Measurements from ENCODE around the gene TMEM185B.

The TMEM185B gene

DNA sequence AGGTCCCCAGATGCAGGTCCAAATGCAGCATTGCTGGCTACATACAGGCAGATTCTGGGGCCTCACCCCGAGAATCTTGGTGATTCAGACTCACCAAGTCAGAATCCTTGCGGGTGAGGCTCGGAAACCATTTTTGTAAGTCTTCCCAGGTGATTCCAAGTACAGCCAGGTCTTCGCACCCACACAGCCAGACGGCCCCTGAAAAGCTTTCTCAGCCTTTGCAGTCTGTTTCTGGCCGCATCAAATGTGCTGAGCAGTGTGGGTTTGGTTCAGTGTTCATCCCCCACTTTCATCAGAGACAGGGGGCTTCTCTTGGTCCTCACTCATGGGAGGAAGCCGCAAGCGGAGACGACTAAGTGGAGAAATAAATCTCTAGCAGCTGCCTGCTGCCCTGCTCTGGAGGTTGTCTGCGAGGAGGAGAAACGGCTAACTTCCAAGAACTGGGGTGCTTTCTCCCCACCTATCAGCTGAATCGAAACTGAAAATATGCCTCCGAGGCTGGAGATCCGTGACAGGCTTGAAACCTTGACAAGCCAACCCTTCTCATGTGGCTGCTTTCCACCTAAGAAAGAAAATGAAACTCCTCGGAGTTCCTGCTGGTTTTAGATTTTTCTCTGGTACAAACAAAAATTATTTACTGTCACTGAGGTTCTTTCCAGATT is 8.9 kb upstream of the TMEM185B start:
- Histone ChIP-seq H3K9me3 (ENCODE audit: insufficient read depth, low read length) (no peaks in the 10 kb centered on the region), H3K27me3 (ENCODE audit: insufficient read depth, insufficient read length) (no peaks in the 10 kb centered on the region), H3K36me3 (ENCODE audit: insufficient read depth, insufficient read length, low read length) (no peaks in the 10 kb centered on the region), H3K4me3 (ENCODE audit: insufficient read length, low read depth) (no peak overlapping the region), H3K9ac (ENCODE audit: insufficient read length, low read depth) (no peak overlapping the region), H3K4me1 (ENCODE audit: insufficient read depth, insufficient read length) (peaks cover 6% of the 10 kb centered on the region)
- TF ChIP-seq ZNF274 (IDR thresholded peaks at IDR 0.05; ENCODE audit: low read depth, low read length) = no peak
- no peak for TF ChIP-seq YY1 (IDR thresholded peaks at IDR 0.05; ENCODE audit: insufficient read depth, insufficient read length)
- no peak for TF ChIP-seq SUZ12 (IDR thresholded peaks at IDR 0.05; ENCODE audit: extremely low read depth, insufficient read depth, insufficient read length)
- no peak for DNase-seq (ENCODE audit: low read depth, low spot score)

DNA sequence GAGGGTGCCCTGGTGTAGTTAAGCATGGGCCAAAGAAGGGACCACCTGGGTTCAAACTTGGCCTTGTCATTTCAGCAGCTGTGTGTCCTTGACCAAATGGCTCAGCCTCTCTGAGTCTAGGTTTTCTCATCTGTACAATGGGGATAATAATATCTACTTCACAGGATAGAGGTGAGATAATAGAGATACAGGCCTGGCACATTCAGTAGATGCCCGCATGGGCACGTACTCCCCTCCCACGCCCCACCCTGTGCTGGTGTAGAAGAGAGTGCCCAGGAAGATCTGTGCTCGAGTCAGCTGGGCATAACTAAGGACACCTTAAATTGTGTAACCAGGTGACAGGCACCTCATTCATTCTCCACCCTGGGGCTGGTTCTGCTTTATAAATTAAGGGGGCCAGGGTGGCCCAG is 8.4 kb upstream of the TMEM185B start:
- Histone ChIP-seq H3K27me3 (ENCODE audit: insufficient read depth, insufficient read length) (no peaks in the 10 kb centered on the region), H3K9ac (ENCODE audit: insufficient read length, low read depth) (no peak overlapping the region), H3K4me1 (ENCODE audit: insufficient read depth, insufficient read length) (peaks cover 3% of the 10 kb centered on the region), H3K4me3 (ENCODE audit: insufficient read length, low read depth) (no peak overlapping the region), H3K36me3 (ENCODE audit: insufficient read depth, insufficient read length, low read length) (no peaks in the 10 kb centered on the region), H3K9me3 (ENCODE audit: insufficient read depth, low read length) (no peaks in the 10 kb centered on the region)
- TF ChIP-seq ZNF274 (IDR thresholded peaks at IDR 0.05; ENCODE audit: low read depth, low read length) (no peak), SUZ12 (IDR thresholded peaks at IDR 0.05; ENCODE audit: extremely low read depth, insufficient read depth, insufficient read length) (no peak), YY1 (IDR thresholded peaks at IDR 0.05; ENCODE audit: insufficient read depth, insufficient read length) (no peak)
- DNase-seq (ENCODE audit: low read depth, low spot score) = no peak

DNA sequence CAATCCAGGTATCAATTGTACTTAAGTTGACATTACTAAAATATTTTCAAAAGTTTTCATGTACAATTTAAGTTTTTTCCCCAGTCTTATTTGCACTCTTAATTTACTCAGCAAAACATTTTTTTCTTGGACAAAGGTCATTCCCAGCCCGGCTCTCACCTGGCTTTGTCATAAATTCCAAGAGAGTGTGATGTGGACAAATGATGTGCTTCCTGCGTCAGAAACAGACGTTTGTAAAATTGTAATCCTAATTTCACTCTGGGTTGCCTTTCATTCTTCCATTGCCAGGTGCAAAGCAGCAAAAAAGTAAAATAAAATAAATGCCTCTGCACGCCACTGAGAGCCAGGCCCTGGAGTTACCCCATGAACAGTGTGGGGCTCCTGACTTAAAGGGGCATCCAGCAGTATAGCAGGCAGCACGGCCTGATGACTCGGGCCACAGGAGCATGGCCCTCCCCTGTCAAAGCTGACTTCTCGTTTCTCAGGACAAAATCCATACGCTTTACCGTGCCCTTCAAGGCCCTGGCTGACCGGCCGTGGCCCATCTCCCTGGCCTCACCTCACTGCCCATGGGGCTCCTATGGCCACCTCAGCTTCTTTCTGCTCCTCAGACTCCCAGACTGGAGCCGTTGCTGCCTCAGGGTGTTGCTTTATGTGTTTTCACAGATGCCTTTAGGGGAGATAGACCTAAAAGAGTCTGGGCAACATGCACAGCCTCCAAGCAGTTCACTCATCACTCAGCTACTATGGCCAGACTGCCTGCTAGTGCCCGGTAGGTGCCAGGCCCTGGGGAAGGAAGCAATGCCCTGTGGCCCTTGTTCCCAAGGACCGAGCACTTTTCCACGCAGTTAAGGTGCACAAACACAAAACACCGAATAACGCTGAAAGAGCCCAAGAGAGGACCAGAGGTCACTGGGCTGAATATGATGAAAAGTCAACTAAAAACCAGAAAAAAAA is 7.6 kb upstream of the TMEM185B start:
- Histone ChIP-seq H3K4me1 (ENCODE audit: insufficient read depth, insufficient read length) (no peaks in the 10 kb centered on the region), H3K4me3 (ENCODE audit: insufficient read length, low read depth) (no peak overlapping the region), H3K9me3 (ENCODE audit: insufficient read depth, low read length) (no peaks in the 10 kb centered on the region), H3K9ac (ENCODE audit: insufficient read length, low read depth) (no peak overlapping the region), H3K27me3 (ENCODE audit: insufficient read depth, insufficient read length) (peaks cover under 1% of the 10 kb centered on the region), H3K36me3 (ENCODE audit: insufficient read depth, insufficient read length, low read length) (no peaks in the 10 kb centered on the region)
- no peak for DNase-seq (ENCODE audit: low read depth, low spot score)
- no peak for TF ChIP-seq SUZ12 (IDR thresholded peaks at IDR 0.05; ENCODE audit: extremely low read depth, insufficient read depth, insufficient read length)
- no peak for TF ChIP-seq ZNF274 (IDR thresholded peaks at IDR 0.05; ENCODE audit: low read depth, low read length)
- no peak for TF ChIP-seq YY1 (IDR thresholded peaks at IDR 0.05; ENCODE audit: insufficient read depth, insufficient read length)

DNA sequence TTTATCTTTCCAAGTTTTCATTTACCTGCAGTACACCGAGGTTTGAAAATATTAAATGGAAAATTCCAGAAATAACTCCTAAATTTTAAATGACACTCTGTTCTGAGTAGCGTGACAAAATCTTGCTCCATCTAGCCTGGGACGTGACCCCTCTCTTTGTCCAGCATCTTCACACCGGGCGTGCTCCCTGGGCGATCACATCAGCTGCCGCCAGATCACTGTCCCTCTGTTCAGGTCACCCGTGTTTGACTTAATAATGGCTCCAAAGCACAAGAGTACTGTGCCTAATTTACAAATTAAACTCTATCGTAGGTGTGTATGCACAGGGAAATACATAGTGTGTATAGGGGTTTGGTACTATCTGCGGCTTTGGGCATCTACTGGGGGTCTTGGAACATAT is 6.1 kb upstream of the TMEM185B start:
- DNase-seq (ENCODE audit: low read depth, low spot score) = no peak
- H3K4me3 ChIP-seq (ENCODE audit: insufficient read length, low read depth) = no peak overlapping the region
- TF ChIP-seq SUZ12 (IDR thresholded peaks at IDR 0.05; ENCODE audit: extremely low read depth, insufficient read depth, insufficient read length) (no peak), ZNF274 (IDR thresholded peaks at IDR 0.05; ENCODE audit: low read depth, low read length) (no peak), YY1 (IDR thresholded peaks at IDR 0.05; ENCODE audit: insufficient read depth, insufficient read length) (no peak)
- H3K9me3 ChIP-seq (ENCODE audit: insufficient read depth, low read length) = no peaks in the 10 kb centered on the region
- peaks cover 6% of the 10 kb centered on the region for H3K4me1 ChIP-seq (ENCODE audit: insufficient read depth, insufficient read length)
- no peak overlapping the region for H3K9ac ChIP-seq (ENCODE audit: insufficient read length, low read depth)
- peaks cover 12% of the 10 kb centered on the region for H3K27me3 ChIP-seq (ENCODE audit: insufficient read depth, insufficient read length)
- no peaks in the 10 kb centered on the region for H3K36me3 ChIP-seq (ENCODE audit: insufficient read depth, insufficient read length, low read length)

DNA sequence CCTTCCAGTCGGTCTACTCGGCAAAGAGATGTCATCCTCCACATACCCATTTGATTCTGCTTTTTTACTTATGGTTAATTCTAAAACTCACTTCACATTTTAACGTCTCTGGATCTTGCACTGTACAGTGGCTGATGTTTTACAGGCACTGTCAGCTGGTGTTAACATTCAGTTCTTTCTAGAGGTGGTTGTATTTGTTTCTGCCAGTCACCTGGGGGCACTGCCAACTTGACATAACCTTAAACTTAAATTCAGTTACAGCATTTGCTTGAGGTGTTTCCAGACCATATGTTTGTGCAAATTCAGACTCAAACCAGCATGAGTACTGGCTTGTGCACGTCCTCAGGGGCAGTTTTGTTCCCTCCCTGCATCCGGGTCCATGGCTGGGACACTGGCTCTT is 5.3 kb upstream of the TMEM185B start:
- no peak for TF ChIP-seq SUZ12 (IDR thresholded peaks at IDR 0.05; ENCODE audit: extremely low read depth, insufficient read depth, insufficient read length)
- no peak for TF ChIP-seq ZNF274 (IDR thresholded peaks at IDR 0.05; ENCODE audit: low read depth, low read length)
- H3K4me3 ChIP-seq (ENCODE audit: insufficient read length, low read depth) = no peak overlapping the region

DNA sequence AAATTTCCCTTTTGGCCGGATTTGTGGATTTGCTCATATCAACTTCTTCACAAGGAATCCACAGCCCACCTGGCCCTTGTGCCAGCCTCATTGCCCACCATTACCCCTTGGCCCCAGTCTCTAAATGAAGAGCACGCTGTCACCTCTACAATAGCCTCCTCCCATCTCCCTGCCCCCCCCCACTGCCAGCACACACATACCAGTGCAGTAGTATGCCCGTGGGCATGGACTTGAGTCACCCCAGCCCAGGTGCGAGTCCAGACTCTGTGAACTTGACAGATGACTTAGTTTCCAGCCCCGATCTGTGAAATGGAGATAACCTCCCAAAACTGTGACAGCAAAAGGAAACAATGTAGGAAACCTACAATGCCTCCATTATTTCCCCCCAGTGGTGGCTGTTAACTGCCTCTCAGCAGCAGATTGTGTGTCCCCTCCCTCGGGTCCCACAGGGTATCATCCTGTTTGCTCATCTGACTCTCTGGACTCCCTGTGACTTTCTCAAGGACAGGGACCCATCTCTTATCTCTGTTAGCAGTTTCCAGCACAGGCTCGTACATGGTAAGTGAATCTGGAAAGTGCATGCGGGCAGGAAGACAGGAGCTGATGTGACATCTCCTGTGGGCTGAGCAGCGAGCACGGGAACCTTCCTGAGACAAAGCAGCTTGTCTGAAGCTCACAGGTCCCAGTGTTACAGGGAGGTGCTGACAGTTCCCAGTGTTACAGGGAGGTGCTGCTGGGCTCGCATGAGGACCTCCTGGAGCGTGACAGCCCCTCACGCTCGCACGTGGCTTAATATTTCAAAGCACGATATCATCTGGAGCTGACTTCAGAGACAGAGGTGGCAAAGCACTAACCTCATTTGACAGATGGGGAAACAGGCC is 4.2 kb upstream of the TMEM185B start:
- DNase-seq (ENCODE audit: low read depth, low spot score) = no peak
- H3K4me1 ChIP-seq (ENCODE audit: insufficient read depth, insufficient read length) = peaks cover 14% of the 10 kb centered on the region
- no peak overlapping the region for H3K9ac ChIP-seq (ENCODE audit: insufficient read length, low read depth)
- H3K9me3 ChIP-seq (ENCODE audit: insufficient read depth, low read length) = peaks cover 6% of the 10 kb centered on the region
- no peak for TF ChIP-seq SUZ12 (IDR thresholded peaks at IDR 0.05; ENCODE audit: extremely low read depth, insufficient read depth, insufficient read length)
- H3K4me3 ChIP-seq (ENCODE audit: insufficient read length, low read depth) = no peak overlapping the region
- peaks cover 20% of the 10 kb centered on the region for H3K27me3 ChIP-seq (ENCODE audit: insufficient read depth, insufficient read length)
- peaks cover 4% of the 10 kb centered on the region for H3K36me3 ChIP-seq (ENCODE audit: insufficient read depth, insufficient read length, low read length)

More for the DNA sequence above, 5.3 kb upstream of the TMEM185B start:
- no peaks in the 10 kb centered on the region for H3K9me3 ChIP-seq (ENCODE audit: insufficient read depth, low read length)
- H3K36me3 ChIP-seq (ENCODE audit: insufficient read depth, insufficient read length, low read length) = no peaks in the 10 kb centered on the region
- no peak for DNase-seq (ENCODE audit: low read depth, low spot score)
- peaks cover 11% of the 10 kb centered on the region for H3K4me1 ChIP-seq (ENCODE audit: insufficient read depth, insufficient read length)
- no peak overlapping the region for H3K9ac ChIP-seq (ENCODE audit: insufficient read length, low read depth)
- H3K27me3 ChIP-seq (ENCODE audit: insufficient read depth, insufficient read length) = peaks cover 20% of the 10 kb centered on the region
